ENCODE results near the gene SMIM41.

Gene SMIM41

GRCh38 chr12:52044292-52044983 lies 35.1 kb upstream of the SMIM41 start:
- TF ChIP-seq CTCF (IDR thresholded peaks at IDR 0.05) (no peak), ZFX (IDR thresholded peaks at IDR 0.05; ENCODE audit: borderline replicate concordance) (no peak)
- no peak overlapping the region for H3K27ac ChIP-seq

DNA sequence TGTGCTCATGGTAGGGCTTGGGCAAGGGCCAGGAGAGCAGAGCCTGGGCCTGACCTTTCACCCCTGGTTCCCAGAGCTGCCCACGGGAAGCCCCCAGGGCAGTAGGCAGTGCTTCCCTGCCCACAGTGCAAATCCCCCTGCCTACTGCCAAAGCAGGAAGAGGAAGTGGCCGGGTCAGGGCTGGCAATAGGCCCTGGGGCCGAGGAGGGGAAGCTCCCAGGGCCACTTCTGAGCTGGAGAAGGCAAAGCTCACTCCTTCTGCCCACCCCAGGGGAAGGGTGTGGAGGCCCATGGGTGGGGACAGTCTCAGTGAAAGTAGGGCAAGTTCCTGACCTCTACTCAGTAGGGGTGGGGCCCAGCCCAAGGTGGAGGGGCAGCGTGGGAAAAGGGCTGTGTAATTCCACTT lies 33.7 kb upstream of the SMIM41 start:
- no peak for TF ChIP-seq ZFX (IDR thresholded peaks at IDR 0.05; ENCODE audit: borderline replicate concordance)
- TF ChIP-seq CTCF (IDR thresholded peaks at IDR 0.05): no peak
- H3K27ac ChIP-seq: no peak overlapping the region

DNA sequence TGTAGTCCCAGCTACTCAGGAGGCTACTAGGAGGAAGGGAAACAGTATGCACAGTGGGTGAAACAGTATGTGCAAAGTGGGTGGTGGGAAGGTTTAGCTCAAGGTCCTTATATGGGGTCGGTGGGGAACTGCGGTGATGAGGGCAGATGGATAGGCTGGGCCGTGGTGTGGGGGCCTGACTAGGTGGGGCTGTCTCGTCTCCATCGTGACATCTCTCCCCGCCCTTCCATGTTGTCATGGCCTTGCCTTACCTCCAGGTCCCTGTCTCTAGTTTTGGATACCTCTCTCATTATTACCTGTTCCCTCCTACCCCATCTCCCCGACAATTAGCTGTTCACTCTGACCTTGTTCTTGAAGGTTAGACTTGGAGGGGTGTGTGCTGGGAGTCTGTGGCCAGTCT lies 32.6 kb upstream of the SMIM41 start:
- TF ChIP-seq CTCF (IDR thresholded peaks at IDR 0.05) (no peak), ZFX (IDR thresholded peaks at IDR 0.05; ENCODE audit: borderline replicate concordance) (no peak)
- no peak overlapping the region for H3K27ac ChIP-seq

- H3K27ac ChIP-seq: 0 out of 2 replicates have a peak overlapping the region, but pooled peaks have one; percentile 85
- TF ChIP-seq ZFX (IDR thresholded peaks at IDR 0.05; ENCODE audit: borderline replicate concordance) (no peak), CTCF (IDR thresholded peaks at IDR 0.05) (no peak)
Observed at GRCh38 chr12:52049286-52049685, 30.2 kb upstream of the SMIM41 start.

DNA sequence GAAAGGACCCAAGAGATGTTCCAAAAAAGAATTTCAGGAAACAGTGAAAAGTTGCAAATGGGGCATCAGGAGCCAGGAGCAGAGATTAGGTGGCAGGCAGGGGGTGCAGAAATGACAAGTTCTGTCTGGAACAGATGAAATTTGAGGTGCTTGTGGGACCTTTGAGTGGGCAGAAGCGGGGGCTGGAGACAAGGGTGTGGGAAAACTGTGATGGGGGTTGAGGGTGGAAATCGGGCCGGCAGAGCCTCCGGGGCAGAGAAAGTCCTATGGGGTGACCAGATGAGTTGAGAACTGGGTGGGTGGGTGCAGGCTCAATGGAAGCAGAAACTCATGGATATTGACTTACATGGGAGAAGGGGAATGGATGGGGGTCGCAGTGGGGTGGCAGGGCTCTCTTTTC lies 29.8 kb upstream of the SMIM41 start:
- TF ChIP-seq ZFX (IDR thresholded peaks at IDR 0.05; ENCODE audit: borderline replicate concordance): no peak
- TF ChIP-seq CTCF (IDR thresholded peaks at IDR 0.05): no peak
- peak overlapping the region; percentile 85 for H3K27ac ChIP-seq

DNA sequence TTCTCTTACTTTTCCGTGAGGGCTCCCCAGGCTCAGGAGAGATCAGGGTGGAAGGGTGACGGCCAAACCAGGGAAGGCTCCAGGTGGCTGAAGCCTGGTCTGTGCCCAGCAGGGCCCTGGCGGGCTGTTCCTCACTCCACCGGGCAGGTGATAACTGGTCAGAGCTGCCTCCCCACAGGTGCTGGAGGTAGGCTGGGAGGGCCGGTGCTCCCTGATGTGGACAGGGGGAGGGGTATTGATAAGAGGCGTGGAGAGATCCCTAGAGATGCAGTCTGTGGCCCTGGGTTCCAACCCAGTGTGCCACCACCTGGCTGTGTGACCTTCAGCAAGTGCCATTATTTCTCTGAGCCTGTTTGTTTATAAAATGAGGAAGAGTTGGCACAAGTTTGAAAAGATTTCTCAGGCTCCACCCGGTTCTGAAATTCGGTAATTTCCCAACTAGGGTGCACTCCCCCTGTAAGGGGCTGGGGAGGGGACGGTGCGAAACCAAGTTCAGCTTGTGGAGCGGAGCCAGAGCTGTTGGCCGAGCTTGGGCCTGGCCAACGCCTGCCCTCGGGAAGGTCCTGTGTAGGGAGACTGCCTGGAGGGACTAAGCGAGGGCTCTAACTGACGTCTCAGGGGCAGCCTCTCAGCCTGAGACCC lies 29.3 kb upstream of the SMIM41 start:
- no peak for TF ChIP-seq CTCF (IDR thresholded peaks at IDR 0.05)
- no peak for TF ChIP-seq ZFX (IDR thresholded peaks at IDR 0.05; ENCODE audit: borderline replicate concordance)
- peak overlapping the region; percentile 85 for H3K27ac ChIP-seq

Data from 22Rv1 (cell line).